ENCODE measurements around the gene STK26.

DNA sequence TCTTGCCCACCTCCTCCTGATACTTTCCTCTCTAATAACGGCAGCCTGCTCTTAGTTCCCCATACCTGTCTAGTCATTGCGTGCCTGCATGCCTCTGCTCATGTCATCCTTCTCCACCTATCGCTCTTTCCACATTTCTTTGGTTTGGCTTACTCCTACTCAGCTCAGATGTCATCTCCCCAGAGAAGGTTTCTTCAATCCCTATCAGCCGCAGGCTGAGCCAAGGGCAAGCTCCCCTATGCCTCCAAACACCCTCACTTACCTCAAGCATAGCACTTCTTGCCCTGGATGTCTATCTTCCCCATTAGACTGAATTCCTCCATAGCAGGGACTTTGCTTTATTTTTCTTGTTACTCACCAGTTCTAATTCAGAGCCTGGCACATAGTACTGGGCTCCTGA is 78.1 kb downstream of the STK26 start:
- TF ChIP-seq KMT2A (CRISPR knock-in tag; IDR thresholded peaks at IDR 0.05) = no peak
- no peak for TF ChIP-seq EZH2 (conservative IDR thresholded peaks at IDR 0.05; ENCODE audit: low read depth, low read length)
- TF ChIP-seq, protein P1, sequence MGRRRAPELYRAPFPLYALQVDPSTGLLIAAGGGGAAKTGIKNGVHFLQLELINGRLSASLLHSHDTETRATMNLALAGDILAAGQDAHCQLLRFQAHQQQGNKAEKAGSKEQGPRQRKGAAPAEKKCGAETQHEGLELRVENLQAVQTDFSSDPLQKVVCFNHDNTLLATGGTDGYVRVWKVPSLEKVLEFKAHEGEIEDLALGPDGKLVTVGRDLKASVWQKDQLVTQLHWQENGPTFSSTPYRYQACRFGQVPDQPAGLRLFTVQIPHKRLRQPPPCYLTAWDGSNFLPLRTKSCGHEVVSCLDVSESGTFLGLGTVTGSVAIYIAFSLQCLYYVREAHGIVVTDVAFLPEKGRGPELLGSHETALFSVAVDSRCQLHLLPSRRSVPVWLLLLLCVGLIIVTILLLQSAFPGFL (CRISPR knock-in tag; IDR thresholded peaks at IDR 0.05) = no peak
